ENCODE measurements around the gene DMRT2.

DNA sequence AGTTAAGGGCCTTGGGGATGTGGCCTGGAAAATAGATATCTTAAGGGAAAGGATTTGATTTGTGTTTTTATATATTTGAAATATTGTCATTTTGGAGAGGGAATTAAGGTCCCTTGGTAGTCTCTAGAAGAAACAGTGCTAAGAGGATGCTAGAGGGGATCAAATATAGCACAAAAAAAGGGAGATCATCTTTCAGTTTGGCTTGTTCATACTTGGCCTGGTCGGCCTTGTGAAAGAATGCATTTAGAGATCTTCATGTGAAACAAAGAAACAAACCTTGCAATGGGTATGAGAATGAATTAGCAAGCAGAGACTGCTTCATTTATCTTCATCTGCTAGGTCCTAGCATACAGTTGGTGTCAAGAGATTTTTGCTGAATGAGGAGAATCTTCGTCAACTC is 15.0 kb downstream of the DMRT2 start:
- TF ChIP-seq CTCF (IDR thresholded peaks at IDR 0.05; ENCODE audit: poor library complexity) (no peak), EZH2 (IDR thresholded peaks at IDR 0.05; ENCODE audit: borderline replicate concordance) (no peak)
